OCI-LY1 (cell line): ENCODE measurements around the gene YLPM1.

ENCODE experiments used
- H2AFZ ChIP-seq: fragments of 200-600 bp; sonication (generic), shearing (Covaris generic); 2 replicates; pipeline ENCODE4 v1.6.0; 2014; ENCODE audit warnings: antibody characterized with exemption, mild to moderate bottlenecking, low read length
- H3F3A ChIP-seq: fragments of 200-600 bp; sonication (generic), shearing (Covaris generic); 2 replicates; pipeline ENCODE4 v1.6.0; 2014; ENCODE audit warnings: mild to moderate bottlenecking, antibody characterized with exemption, low read length, moderate library complexity; ENCODE audit not compliant: insufficient read depth
- H3K27ac ChIP-seq: fragments of 200-600 bp; sonication (generic); 2 replicates; pipeline ENCODE4 v1.5.1; 2014; ENCODE audit warnings: low read length, mixed run types, mild to moderate bottlenecking, low read depth; ENCODE audit not compliant: poor library complexity, severe bottlenecking
- H3K27me3 ChIP-seq: fragments of 200-600 bp; sonication (generic); 2 replicates; pipeline ENCODE4 v1.6.0; 2014; ENCODE audit warnings: antibody characterized with exemption, mild to moderate bottlenecking, low read length, moderate library complexity; ENCODE audit not compliant: insufficient read depth
- H3K36me3 ChIP-seq: fragments of 200-600 bp; sonication (generic); 2 replicates; pipeline ENCODE4 v1.6.1; 2014; ENCODE audit warnings: mild to moderate bottlenecking, antibody characterized with exemption, low read length, moderate library complexity, mixed read lengths; ENCODE audit not compliant: insufficient read depth
- H3K4me1 ChIP-seq: fragments of 200-600 bp; sonication (generic); 2 replicates; pipeline ENCODE4 v1.5.1; 2014; ENCODE audit warnings: mild to moderate bottlenecking, low read length, moderate library complexity; ENCODE audit not compliant: insufficient read depth, severe bottlenecking
- H3K4me2 ChIP-seq: fragments of 200-600 bp; sonication (generic), shearing (Covaris generic); 2 replicates; pipeline ENCODE4 v1.6.1; 2014; ENCODE audit warnings: low read length
- H3K4me3 ChIP-seq: fragments of 200-600 bp; sonication (generic); 2 replicates; pipeline ENCODE4 v1.5.1; 2014; ENCODE audit warnings: low read length, low read depth, mild to moderate bottlenecking, mixed read lengths; ENCODE audit not compliant: poor library complexity, severe bottlenecking
- H3K79me2 ChIP-seq: fragments of 200-600 bp; shearing (Covaris generic); 2 replicates; pipeline ENCODE4 v1.6.1; 2016; ENCODE audit warnings: mixed run types, low read length, mixed read lengths; ENCODE audit not compliant: insufficient read depth
- H3K9ac ChIP-seq: fragments of 200-600 bp; sonication (generic), shearing (Covaris generic); 2 replicates; pipeline ENCODE4 v1.6.1; 2014; ENCODE audit warnings: mild to moderate bottlenecking, low read length, mixed read lengths
- H3K9me2 ChIP-seq: fragments of 200-600 bp; sonication (generic), shearing (Covaris generic); 2 replicates; pipeline ENCODE4 v1.6.1; 2014; ENCODE audit warnings: low read depth, mild to moderate bottlenecking, low read length, mixed read lengths
- H3K9me3 ChIP-seq: fragments of 200-600 bp; shearing (Covaris generic); 2 replicates; pipeline ENCODE4 v1.6.1; 2014; ENCODE audit warnings: low read length, mixed read lengths
- H4K20me1 ChIP-seq: fragments of 200-600 bp; sonication (generic), shearing (Covaris generic); 2 replicates; pipeline ENCODE4 v1.6.0; 2016; ENCODE audit warnings: mild to moderate bottlenecking, low read length; ENCODE audit not compliant: insufficient read depth
- EZH2 ChIP-seq: fragments of 200-600 bp; sonication (generic), shearing (Covaris generic); IDR thresholded peaks from 2 replicates; pipeline ENCODE4 v1.8.0; 2017; ENCODE audit warnings: borderline replicate concordance, mixed run types, mild to moderate bottlenecking, antibody characterized with exemption, low read length, moderate library complexity, mixed read lengths
- TF ChIP-seq, protein P1 (sequence below): fragments of 200-600 bp; sonication (generic), shearing (Covaris generic); IDR thresholded peaks from 2 replicates; pipeline ENCODE4 v1.5.1; 2017; ENCODE audit warnings: mild to moderate bottlenecking, antibody characterized with exemption, low read length, moderate library complexity, mixed read lengths

Gene YLPM1

GRCh38 chr14:74863274-74863673 is 100.2 kb downstream of the YLPM1 start:
- Histone ChIP-seq H3K4me1 (no peaks in the 10 kb centered on the region), H3K27me3 (no peaks in the 10 kb centered on the region; the same call in 1 of the 2 replicates), H3K36me3 (no peaks in the 10 kb centered on the region), H3K9ac (no peak overlapping the region), H2AFZ (no peak overlapping the region), H3K9me2 (no peaks in the 10 kb centered on the region), H3K79me2 (no peaks in the 10 kb centered on the region), H3K4me2 (no peak overlapping the region), H4K20me1 (no peaks in the 10 kb centered on the region), H3F3A (no peaks in the 10 kb centered on the region), H3K9me3 (no peaks in the 10 kb centered on the region), H3K4me3 (no peak overlapping the region), H3K27ac (no peak overlapping the region)
- TF ChIP-seq, protein P1, sequence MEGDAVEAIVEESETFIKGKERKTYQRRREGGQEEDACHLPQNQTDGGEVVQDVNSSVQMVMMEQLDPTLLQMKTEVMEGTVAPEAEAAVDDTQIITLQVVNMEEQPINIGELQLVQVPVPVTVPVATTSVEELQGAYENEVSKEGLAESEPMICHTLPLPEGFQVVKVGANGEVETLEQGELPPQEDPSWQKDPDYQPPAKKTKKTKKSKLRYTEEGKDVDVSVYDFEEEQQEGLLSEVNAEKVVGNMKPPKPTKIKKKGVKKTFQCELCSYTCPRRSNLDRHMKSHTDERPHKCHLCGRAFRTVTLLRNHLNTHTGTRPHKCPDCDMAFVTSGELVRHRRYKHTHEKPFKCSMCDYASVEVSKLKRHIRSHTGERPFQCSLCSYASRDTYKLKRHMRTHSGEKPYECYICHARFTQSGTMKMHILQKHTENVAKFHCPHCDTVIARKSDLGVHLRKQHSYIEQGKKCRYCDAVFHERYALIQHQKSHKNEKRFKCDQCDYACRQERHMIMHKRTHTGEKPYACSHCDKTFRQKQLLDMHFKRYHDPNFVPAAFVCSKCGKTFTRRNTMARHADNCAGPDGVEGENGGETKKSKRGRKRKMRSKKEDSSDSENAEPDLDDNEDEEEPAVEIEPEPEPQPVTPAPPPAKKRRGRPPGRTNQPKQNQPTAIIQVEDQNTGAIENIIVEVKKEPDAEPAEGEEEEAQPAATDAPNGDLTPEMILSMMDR, result no peak
- no peak for TF ChIP-seq EZH2

DNA sequence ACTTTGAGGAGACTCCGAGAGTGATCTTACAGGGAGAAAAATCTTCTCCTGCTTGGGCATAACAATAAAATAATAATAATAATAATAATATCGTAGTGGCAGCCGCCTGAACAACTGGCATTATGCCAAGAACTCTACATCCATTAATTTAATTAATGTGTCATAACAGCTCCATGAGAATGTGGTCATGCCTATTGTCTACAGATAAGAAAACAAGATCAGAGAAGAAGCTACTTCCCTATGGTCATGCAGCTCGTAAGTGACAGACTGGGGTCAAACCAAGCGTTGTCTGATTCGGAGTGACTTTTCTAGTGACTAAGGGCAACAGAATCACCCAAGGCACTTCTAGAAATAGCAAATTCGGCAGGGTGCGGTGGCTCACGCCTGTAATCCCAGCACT is 101.1 kb downstream of the YLPM1 start:
- Histone ChIP-seq H3K9me2 (no peaks in the 10 kb centered on the region), H3K79me2 (no peaks in the 10 kb centered on the region), H4K20me1 (no peaks in the 10 kb centered on the region), H2AFZ (no peak overlapping the region), H3K27ac (no peak overlapping the region), H3K9ac (no peak overlapping the region), H3K9me3 (no peaks in the 10 kb centered on the region), H3K4me2 (no peak overlapping the region), H3F3A (no peaks in the 10 kb centered on the region), H3K36me3 (no peaks in the 10 kb centered on the region), H3K27me3 (no peaks in the 10 kb centered on the region; the same call in 1 of the 2 replicates), H3K4me3 (no peak overlapping the region), H3K4me1 (no peaks in the 10 kb centered on the region)
- no peak for TF ChIP-seq EZH2
- TF ChIP-seq, protein P1, result no peak

- Histone ChIP-seq H4K20me1 (no peaks in the 10 kb centered on the region), H3K4me2 (no peak overlapping the region), H3K4me1 (no peaks in the 10 kb centered on the region), H3F3A (no peaks in the 10 kb centered on the region), H3K36me3 (no peaks in the 10 kb centered on the region), H3K9ac (no peak overlapping the region), H2AFZ (no peak overlapping the region), H3K4me3 (no peak overlapping the region), H3K9me3 (no peaks in the 10 kb centered on the region), H3K27ac (no peak overlapping the region), H3K9me2 (no peaks in the 10 kb centered on the region), H3K27me3 (no peaks in the 10 kb centered on the region; the same call in 1 of the 2 replicates), H3K79me2 (no peaks in the 10 kb centered on the region)
- TF ChIP-seq EZH2, result no peak
- TF ChIP-seq, protein P1, result no peak
Measured at GRCh38 chr14:74865156-74865555, 102.0 kb downstream of the YLPM1 start.
